ENCODE data around the gene TGM5. TPM values are rescaled to one million over a fixed set of nuclear protein-coding genes. Genes with fewer than 3 reads are reported as not detected.

Gene TGM5
- total and polyA plus RNA-seq, 2 donors (not counting 3 experiments of a cell fraction or from before 2014, with no cell fraction given) = not detected

DNA sequence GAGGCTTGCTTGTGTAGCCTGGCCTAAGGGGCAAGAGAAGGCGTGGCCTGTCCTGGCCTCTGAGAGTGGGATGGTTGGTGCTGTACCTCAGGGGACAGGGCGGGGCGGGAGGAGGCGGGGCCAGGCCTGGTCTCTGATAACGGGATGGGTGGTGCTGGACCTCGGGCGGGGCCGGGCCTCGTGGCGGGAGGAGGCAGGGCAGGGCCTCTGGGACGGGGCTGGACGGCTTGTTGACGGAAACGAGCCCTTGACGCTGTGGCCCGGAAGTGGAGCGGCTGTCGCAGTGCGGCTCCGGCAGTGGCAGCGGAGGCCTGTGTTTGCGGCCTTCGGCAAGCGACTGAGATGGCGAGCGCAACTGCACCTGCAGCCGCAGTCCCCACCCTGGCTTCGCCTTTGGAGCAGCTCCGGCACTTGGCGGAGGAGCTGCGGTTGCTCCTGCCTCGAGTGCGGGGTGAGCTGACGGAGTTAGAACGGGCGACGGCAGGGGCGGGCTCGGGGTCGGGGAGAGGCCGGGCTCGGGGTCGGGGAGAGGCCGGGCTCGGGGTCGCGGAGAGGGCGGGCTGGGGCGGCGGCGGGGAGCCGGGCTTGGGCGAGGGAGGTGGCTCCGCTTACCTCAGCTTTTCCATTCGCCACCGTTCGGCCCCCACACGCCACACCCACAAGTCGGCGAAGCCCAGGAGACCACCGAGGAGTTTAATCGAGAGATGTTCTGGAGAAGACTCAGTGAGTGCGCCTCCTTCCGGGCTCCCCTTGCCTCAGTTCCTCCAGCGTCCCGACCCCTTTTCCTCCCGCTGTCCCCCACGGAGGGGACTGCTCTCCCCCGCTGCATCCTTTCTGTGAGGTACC lies 81.3 kb downstream of the TGM5 start, which contains the start of gene CCNDBP1:
Gene CCNDBP1 (plus strand): TSS at position 247 of the 846 bp plus-strand sequence. CDS start 96 bp downstream, at position 343.
- peak; percentile 86 for FAIRE-seq
- CTCF ChIA-PET = interaction anchor here (0.6 to 2.8 kb wide), 3 partner anchors 19 to 100 kb away, joined by 3 to 38 read pairs (median 26); no protein-coding TSS in a partner anchor
- dilution Hi-C loops (cut with MboI; ENCODE audit: extremely low pct_ligation_motif_present, low sequenced_read_pairs) = no loop called here

More for the DNA sequence above, 81.3 kb downstream of the TGM5 start, which contains the start of gene CCNDBP1:
- H3K4me1 ChIP-seq (ENCODE audit: control insufficient read depth, extremely low read depth, insufficient read depth, low read length) = peaks cover 18% of the 10 kb centered on the region
- no peaks in the 10 kb centered on the region for H4K20me1 ChIP-seq (replicated peaks; ENCODE audit: control insufficient read depth, extremely low read depth, insufficient read depth, low read length)
- H3K4me3 ChIP-seq (replicated peaks in 1 of 3; ENCODE audit: insufficient read depth in 1 of 3, low read depth in 1 of 3, low read length in 3 of 3) = peak within 1 kb of the TSS; percentile 32 to 76 (median 57)
- DNase-seq (ENCODE audit: low read depth, low spot score) = peak; percentile 70
- BruUV-seq (replicated peaks) = no TSS peak
- no peaks in the 10 kb centered on the region for H3K9me1 ChIP-seq (replicated peaks; ENCODE audit: control insufficient read depth, extremely low read depth, insufficient read depth, low read length)
- intact Hi-C loops (cut with micrococcal nuclease) = loop anchor here (5.0 kb wide), 1 partner anchor 78 kb away; the partner anchor contains the start of gene UBR1
- H3K9ac ChIP-seq (replicated peaks; ENCODE audit: extremely low read depth, insufficient read depth, low read length) = peak within 1 kb of the TSS; percentile 42
- no peaks in the 10 kb centered on the region for H3K9me3 ChIP-seq (replicated peaks; ENCODE audit: control insufficient read depth, insufficient read depth, low read length)
- H2AFZ ChIP-seq (ENCODE audit: low read depth, low read length) = peak within 1 kb of the TSS; percentile 82
- peaks cover 3% of the 10 kb centered on the region for H3K79me2 ChIP-seq (ENCODE audit: control insufficient read depth, insufficient read depth, low read length)
- H3K4me2 ChIP-seq (ENCODE audit: insufficient read depth, low read length) = peak within 1 kb of the TSS; percentile 87
- no peaks in the 10 kb centered on the region for H3K36me3 ChIP-seq (ENCODE audit: control insufficient read depth in 2 of 2, extremely low read depth in 1 of 2, insufficient read depth in 2 of 2, low read length in 2 of 2)
- no peak for TF ChIP-seq GATA2 (IDR thresholded peaks at IDR 0.05; ENCODE audit: insufficient read depth, insufficient read length, low read depth, low read length)
- peak; percentile 73 for TF ChIP-seq POLR2A (IDR thresholded peaks at IDR 0.05; ENCODE audit: low read depth, low read length)
- TF ChIP-seq JUN (IDR thresholded peaks at IDR 0.05; ENCODE audit: borderline replicate concordance, insufficient read depth, insufficient read length, low read depth) = no peak
- peak; percentile 79 for TF ChIP-seq POLR2AphosphoS5 (IDR thresholded peaks at IDR 0.05; ENCODE audit: insufficient read depth, low read depth, low read length)
- TF ChIP-seq, protein P1, sequence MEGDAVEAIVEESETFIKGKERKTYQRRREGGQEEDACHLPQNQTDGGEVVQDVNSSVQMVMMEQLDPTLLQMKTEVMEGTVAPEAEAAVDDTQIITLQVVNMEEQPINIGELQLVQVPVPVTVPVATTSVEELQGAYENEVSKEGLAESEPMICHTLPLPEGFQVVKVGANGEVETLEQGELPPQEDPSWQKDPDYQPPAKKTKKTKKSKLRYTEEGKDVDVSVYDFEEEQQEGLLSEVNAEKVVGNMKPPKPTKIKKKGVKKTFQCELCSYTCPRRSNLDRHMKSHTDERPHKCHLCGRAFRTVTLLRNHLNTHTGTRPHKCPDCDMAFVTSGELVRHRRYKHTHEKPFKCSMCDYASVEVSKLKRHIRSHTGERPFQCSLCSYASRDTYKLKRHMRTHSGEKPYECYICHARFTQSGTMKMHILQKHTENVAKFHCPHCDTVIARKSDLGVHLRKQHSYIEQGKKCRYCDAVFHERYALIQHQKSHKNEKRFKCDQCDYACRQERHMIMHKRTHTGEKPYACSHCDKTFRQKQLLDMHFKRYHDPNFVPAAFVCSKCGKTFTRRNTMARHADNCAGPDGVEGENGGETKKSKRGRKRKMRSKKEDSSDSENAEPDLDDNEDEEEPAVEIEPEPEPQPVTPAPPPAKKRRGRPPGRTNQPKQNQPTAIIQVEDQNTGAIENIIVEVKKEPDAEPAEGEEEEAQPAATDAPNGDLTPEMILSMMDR (IDR thresholded peaks at IDR 0.05; ENCODE audit: extremely low read depth in 1 of 2, insufficient read depth in 1 of 2, low read depth in 1 of 2, low read length in 2 of 2) = peak in 1 of 2 donors; percentile 35
- peak; percentile 61 for TF ChIP-seq MYC (IDR thresholded peaks at IDR 0.05; ENCODE audit: low read depth, low read length)
- peak within 1 kb of the TSS; percentile 9 for H3K27ac ChIP-seq (ENCODE audit: insufficient read depth, low read depth, low read length)
- POLR2A ChIA-PET = no interaction called here
- no peaks in the 10 kb centered on the region for H3K27me3 ChIP-seq (ENCODE audit: control insufficient read depth in 2 of 2, insufficient read depth in 2 of 2, low read length in 2 of 2)
